Measurements from ENCODE around the gene PSMA5. TPM values are rescaled to one million over a fixed set of nuclear protein-coding genes. Genes with fewer than 3 reads are reported as not detected.

PSMA5 gene
- total and polyA plus RNA-seq, 2 of the 4 experiments (the other 2 are of a cell fraction), result 75.5 to 107 TPM

DNA sequence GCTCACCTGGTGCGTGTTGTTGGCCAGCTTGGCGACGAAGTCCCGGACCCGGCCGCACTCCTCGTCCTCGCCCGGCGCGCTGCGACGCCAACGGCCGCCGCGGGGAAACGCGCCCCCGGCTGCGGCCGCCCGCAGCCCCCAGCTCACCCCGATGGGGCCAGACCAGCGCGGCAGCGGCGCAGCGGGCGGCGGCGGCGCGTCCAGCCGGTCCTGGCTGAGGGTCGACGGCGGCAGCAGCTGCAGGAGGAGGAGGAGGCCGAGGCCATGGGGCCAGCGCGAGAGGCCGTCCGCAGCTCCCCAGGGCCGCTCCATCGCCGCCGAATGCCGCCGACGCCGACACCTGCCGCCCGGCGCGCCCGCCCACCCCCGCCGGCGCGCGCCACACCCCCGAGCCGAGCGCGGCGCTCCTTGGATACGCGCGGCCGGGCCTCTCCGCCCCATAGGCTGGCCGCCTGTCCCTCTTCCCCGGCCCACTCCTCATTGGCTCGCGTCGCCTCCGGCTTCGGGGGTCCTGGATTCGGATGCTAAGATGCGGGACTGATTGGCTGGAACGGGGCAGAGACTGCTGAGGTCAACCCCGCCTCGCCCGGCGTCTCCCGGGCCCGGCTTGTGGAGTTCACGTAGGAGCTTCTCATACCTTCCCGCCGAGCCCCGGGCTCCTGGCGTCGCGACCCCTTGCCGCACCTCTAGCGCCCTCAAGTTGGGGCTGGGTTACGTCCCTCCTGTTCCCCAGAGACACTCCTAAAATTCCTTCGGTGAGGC is 28.5 kb downstream of the PSMA5 start, which contains the start of gene SORT1 (continued):
- TF ChIP-seq, protein P1, sequence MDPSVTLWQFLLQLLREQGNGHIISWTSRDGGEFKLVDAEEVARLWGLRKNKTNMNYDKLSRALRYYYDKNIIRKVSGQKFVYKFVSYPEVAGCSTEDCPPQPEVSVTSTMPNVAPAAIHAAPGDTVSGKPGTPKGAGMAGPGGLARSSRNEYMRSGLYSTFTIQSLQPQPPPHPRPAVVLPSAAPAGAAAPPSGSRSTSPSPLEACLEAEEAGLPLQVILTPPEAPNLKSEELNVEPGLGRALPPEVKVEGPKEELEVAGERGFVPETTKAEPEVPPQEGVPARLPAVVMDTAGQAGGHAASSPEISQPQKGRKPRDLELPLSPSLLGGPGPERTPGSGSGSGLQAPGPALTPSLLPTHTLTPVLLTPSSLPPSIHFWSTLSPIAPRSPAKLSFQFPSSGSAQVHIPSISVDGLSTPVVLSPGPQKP (IDR thresholded peaks at IDR 0.05; ENCODE audit: borderline replicate concordance, low read depth, low read length), result no peak
